Psoas muscle (tissue), 8 donors: ENCODE measurements around the gene ZBTB7C. TPM values are rescaled to one million over a fixed set of nuclear protein-coding genes. Genes with fewer than 3 reads are reported as not detected.

Source experiments
- ATAC-seq, 4 donors: fragments of 200-7000 bp; cut with Tn5 transposase; one replicate each; pipeline ENCODE4 v1.9.1; 2020; ENCODE audit warnings: moderate library complexity in 3 of 4, mild to moderate bottlenecking in 2 of 4
- DNase-seq, 2 donors: peaks; one replicate each; pipeline ENCODE4 v3.0.0-alpha.2; 2020
- H3K27ac ChIP-seq: fragments of 200-600 bp; one replicate; pipeline ENCODE4 v1.8.0; 2022
- H3K27me3 ChIP-seq, 3 donors: fragments of 200-600 bp in 1 of 3; one replicate each; pipeline versions ENCODE4 v1.6.1 to v1.8.0; 2013 to 2022; ENCODE audit warnings: low read length in 2 of 3, mild to moderate bottlenecking in 2 of 3, moderate library complexity in 1 of 3; ENCODE audit not compliant: insufficient read depth in 3 of 3
- H3K36me3 ChIP-seq, 2 donors: fragments of 200-600 bp in 1 of 2; one replicate each; pipeline versions ENCODE4 v1.6.1 to v1.8.0; 2013 to 2022; ENCODE audit warnings: low read depth in 1 of 2, mild to moderate bottlenecking in 1 of 2, moderate library complexity in 1 of 2; ENCODE audit not compliant: insufficient read depth in 1 of 2
- H3K4me1 ChIP-seq: fragments of 200-600 bp; one replicate; pipeline ENCODE4 v1.8.0; 2022
- H3K4me3 ChIP-seq: fragments of 200-600 bp; one replicate; pipeline ENCODE4 v1.8.0; 2022; ENCODE audit warnings: mild to moderate bottlenecking
- H3K9me3 ChIP-seq: fragments of 200-600 bp; one replicate; pipeline ENCODE4 v1.8.0; 2022
- CTCF ChIP-seq: fragments of 200-600 bp; IDR thresholded peaks from one replicate; pipeline ENCODE4 v1.8.0; 2022; ENCODE audit warnings: antibody characterized with exemption
- WGBS, 3 donors: extraction: QIAGEN DNeasy Blood & Tissue Kit; methylation state at CpG; one replicate each; pipeline versions ENCODE4 v1.1.6 to v1.1.7; 2013; 5-methylcytosine and 5-hydroxymethylcytosine counted together
- intact Hi-C, 2 donors: fragments of 100-400 bp; cut with DNase I; formaldehyde crosslinking; loops; one replicate each; pipeline versions ENCODE4 v1.11.0 to v1.14.2; 2022
- polyA plus RNA-seq, 3 donors: library from polyadenylated mRNA; stranded (reverse); fragments of 200-250 nt; gene quantifications; one replicate each; pipeline ENCODE4 v1.2.3, GENCODE V29; 2013
- total RNA-seq, 4 donors: library from RNA; stranded (reverse); fragmentation: NEBNext Ultra II Directional in 2 of 4; extraction: Animal tissue kit (Norgen Biotek cat#: 25700) in 2 of 4; gene quantifications; one replicate each; pipeline versions ENCODE4 v1.2.1 to v1.2.4, GENCODE V29; 2021 to 2023
- donor health status: healthy with polysubstance abuse.
- donor health status: DM: no; HTN: no; CAD: no; lungs with moderate emphysema.
- donor health status: Bipolar disorder and iron deficiency.
- donor health status: healthy.
- donor health status: DM: yes; HTN: yes; CAD: no.
- donor health status: DM: no; HTN: no; CAD: no.
- donor health status: DM: no; HTN: no; CAD: no.
- donor health status: DM: yes; HTN: yes; CAD: no.

The ZBTB7C gene
- total and polyA plus RNA-seq, 7 donors = 0.34 to 2.9 (median 0.78) TPM

- no peaks in the 10 kb centered on the region for H3K36me3 ChIP-seq
- intact Hi-C loops = no loop called here
- no peak overlapping the region for H3K4me3 ChIP-seq
- no peaks in the 10 kb centered on the region for H3K27me3 ChIP-seq
- H3K27ac ChIP-seq = no peak overlapping the region
- DNase-seq = no peak
- H3K4me1 ChIP-seq = peaks cover 25% of the 10 kb centered on the region
- H3K9me3 ChIP-seq = no peaks in the 10 kb centered on the region
- 54 to 82% (median 75%) methylated on average over 9 to 10 of the region's 10 CpGs for WGBS, 3 donors
- TF ChIP-seq CTCF = peak; percentile 7
- no peak for ATAC-seq
Measured at GRCh38 chr18:48295586-48296311, 113.4 kb downstream of the ZBTB7C start.

- H3K4me1 ChIP-seq = peaks cover 25% of the 10 kb centered on the region
- 61 to 80% (median 70%) methylated on average over 12 of the region's 12 CpGs for WGBS, 3 donors
- intact Hi-C loops = loop anchor here in 1 of 2 donors (5.0 kb wide), 1 partner anchor 117 kb away; no protein-coding TSS in a partner anchor
Measured at GRCh38 chr18:48294899-48295585, 114.1 kb downstream of the ZBTB7C start.

DNA sequence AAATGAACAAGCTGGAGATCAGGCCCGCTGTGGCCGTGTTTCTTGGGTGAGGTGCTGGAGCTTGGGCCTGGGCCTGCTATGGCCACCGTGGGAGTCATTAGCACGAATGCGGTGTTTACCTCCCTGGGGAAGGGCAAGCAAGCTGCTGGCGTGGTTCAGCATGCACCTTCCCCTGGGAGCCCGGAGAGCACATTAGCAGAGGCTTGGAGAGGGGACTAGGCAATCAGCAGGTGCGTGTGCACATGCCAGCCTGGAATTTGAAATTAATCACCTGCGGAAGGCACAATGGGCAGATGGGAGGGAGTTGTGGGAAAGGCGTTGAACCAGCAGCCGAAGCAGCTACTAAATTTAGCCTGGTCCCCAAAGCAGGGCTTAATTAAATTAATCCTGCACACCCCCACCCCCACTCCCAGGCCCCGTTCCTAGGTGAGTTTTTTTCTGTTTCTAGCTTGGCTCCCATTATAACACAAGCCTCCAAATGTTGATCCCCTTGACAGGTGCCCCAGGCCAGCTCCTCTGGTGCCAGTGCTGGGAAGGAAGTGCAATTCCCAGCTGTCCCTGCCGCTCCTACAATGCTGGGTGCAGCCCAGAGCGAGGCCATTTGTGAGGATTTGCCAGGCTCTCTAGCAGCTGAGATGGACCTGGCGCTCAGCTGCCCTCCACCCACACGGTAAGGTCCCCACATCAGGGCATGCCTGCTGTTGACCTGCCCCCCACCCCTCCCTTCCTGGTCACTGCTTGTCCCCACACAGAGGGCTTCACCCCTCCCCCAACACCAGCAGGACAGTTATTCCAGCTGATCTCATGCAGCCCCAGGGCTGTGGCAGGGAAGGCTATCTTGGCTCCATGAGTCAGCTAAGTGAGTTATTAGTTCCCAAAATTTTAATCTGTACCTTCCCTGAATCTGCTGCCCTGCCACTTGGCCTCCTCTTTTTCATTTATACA is 115.0 kb downstream of the ZBTB7C start:
- DNase-seq (peak; percentile 68 to 82), ATAC-seq (peak; percentile 89 to 95 (median 92))
- peak overlapping the region; percentile 78 for H3K27ac ChIP-seq
- intact Hi-C loops = loop anchor here in 1 of 2 donors (5.0 kb wide), 1 partner anchor 118 kb away; no protein-coding TSS in a partner anchor
- H3K27me3 ChIP-seq = no peaks in the 10 kb centered on the region
- H3K9me3 ChIP-seq = no peaks in the 10 kb centered on the region
- no peak overlapping the region for H3K4me3 ChIP-seq
- 26 to 29% (median 28%) methylated on average over 16 of the region's 16 CpGs for WGBS, 3 donors
- H3K36me3 ChIP-seq = no peaks in the 10 kb centered on the region
- H3K4me1 ChIP-seq = peaks cover 25% of the 10 kb centered on the region
- TF ChIP-seq CTCF = no peak

More at GRCh38 chr18:48294899-48295585, 114.1 kb downstream of the ZBTB7C start:
- Histone ChIP-seq H3K27me3 (no peaks in the 10 kb centered on the region), H3K4me3 (no peak overlapping the region), H3K27ac (peak overlapping the region; percentile 78), H3K9me3 (no peaks in the 10 kb centered on the region), H3K36me3 (no peaks in the 10 kb centered on the region)
- ATAC-seq = peak in 3 of 4 donors; percentile 0 to 11 (median 9)
- no peak for DNase-seq
- no peak for TF ChIP-seq CTCF

DNA sequence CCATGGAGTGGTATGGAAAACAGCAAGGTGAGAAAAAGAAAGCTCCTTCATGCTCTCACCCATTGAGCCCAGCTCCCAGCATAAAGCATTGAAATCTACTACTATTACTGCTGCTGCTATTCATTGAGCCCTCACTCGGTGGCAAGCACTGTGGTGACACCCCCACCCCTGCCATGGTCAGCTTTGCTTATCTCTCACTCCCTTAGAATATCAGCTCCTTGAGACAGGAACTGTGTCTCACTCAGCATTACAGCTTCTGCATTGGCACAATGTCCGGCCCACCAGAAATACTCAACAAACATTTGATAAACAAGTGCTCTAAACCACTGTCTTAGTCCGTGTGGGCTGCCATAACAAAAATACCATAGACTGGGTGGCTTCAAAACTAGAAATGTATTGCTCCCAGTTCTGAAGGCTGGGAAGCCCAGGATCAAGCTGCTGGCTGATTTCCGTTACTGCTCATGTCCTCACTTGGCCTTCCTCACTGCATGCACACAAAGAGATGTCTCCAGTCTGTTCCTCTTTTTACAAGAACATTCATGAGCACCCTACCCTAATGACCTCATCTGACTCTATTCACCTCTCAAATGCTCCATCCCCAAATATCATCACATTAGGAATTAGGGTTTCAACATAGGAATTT is 116.3 kb downstream of the ZBTB7C start:
- 71 to 78% (median 76%) methylated on average over 4 of the region's 4 CpGs for WGBS, 3 donors
- DNase-seq (no peak), ATAC-seq (no peak)
- Histone ChIP-seq H3K4me3 (no peak overlapping the region), H3K36me3 (no peaks in the 10 kb centered on the region), H3K27ac (no peak overlapping the region), H3K27me3 (no peaks in the 10 kb centered on the region), H3K9me3 (no peaks in the 10 kb centered on the region), H3K4me1 (peaks cover 25% of the 10 kb centered on the region)
- TF ChIP-seq CTCF = no peak
- intact Hi-C loops = loop anchor here in 1 of 2 donors (5.0 kb wide), 1 partner anchor 119 kb away; no protein-coding TSS in a partner anchor
